ENCODE data around the gene ZSCAN5A. TPM values are rescaled to one million over a fixed set of nuclear protein-coding genes. Genes with fewer than 3 reads are reported as not detected.

ZSCAN5A gene
- polyA plus RNA-seq, 1 of the 3 experiments (the other 2 are of a cell fraction), result 6.8 TPM

DNA sequence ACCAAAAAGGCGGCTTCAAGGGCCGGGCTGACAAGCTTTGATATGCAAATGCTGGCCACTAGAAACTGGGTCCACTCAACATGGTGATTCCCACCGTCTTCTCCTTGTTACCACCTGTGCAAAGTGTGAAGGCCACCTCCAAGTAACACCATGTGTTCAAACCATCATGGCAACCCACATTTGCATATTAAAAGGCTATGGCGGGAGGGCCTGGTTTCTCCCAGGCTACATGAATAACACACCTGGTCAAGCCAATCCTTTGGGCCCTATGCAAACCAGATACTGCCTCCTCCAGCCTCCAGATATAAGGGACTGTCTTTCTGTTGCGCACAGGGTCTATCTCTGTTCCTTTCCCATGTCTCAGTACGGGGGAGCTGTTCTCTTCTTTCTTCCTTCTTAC lies 36.6 kb upstream of the ZSCAN5A start (continued):
- TF ChIP-seq FOSL2 (IDR thresholded peaks at IDR 0.05; ENCODE audit: borderline replicate concordance, low read depth), result no peak

DNA sequence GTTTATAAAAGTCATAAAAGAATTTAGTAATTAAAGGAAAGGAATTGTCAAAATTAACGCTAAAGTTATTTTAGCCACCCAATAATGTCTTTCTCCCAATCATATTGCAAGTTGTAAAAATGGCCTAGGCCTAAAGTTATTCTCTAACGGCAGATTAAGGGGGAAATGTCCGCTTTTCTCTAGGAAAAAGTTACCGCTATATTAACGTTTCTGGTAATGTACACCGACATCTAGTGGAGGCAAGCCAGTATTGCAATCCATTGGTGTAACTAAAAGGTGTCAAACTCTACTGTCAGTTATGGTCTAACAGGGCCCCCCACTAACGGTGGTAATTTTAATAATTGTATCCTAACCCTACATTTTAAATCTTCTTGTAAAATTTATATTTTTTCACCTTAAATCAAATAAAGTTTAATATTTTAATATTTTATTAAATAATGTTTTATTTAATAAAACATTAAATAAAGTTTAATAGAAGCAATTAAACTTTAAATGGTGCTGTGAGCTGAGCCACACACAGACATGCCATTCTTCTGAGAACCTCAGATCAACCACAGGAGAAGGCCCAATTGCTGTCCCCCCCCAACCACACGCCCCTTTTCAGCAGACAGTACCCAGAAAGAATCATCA lies 35.9 kb upstream of the ZSCAN5A start:
- Histone ChIP-seq H3K9me3 (no peaks in the 10 kb centered on the region), H4K20me1 (ENCODE audit: insufficient read depth) (no peaks in the 10 kb centered on the region), H3K4me2 (no peak overlapping the region), H3K9me2 (no peaks in the 10 kb centered on the region), H3K4me3 (ENCODE audit: low read depth in 2 of 2, low read length in 1 of 2) (no peak overlapping the region), H3K79me2 (ENCODE audit: insufficient read depth) (no peaks in the 10 kb centered on the region), H3K27me3 (ENCODE audit: insufficient read depth) (no peaks in the 10 kb centered on the region), H2AFZ (ENCODE audit: low read depth) (peak overlapping the region; percentile 52; the same call in 1 of the 2 replicates), H3K36me3 (replicated peaks in 1 of 2; ENCODE audit: control insufficient read depth in 1 of 2, insufficient read depth in 2 of 2, low read length in 1 of 2) (no peaks in the 10 kb centered on the region), H3K9ac (no peak overlapping the region), H3F3A (replicated peaks; ENCODE audit: insufficient read depth) (no peaks in the 10 kb centered on the region), H3K4me1 (ENCODE audit: control insufficient read depth in 1 of 2, insufficient read depth in 2 of 2, low read depth in 1 of 2, low read length in 1 of 2) (no peaks in the 10 kb centered on the region), H3K27ac (ENCODE audit: low read depth in 2 of 2, low read length in 1 of 2) (no peak overlapping the region)
- 17% methylated on average over 8 of the region's 8 CpGs for WGBS (ENCODE audit: low lambda C conversion rate)
- POLR2A ChIA-PET, result no interaction called here
- TF ChIP-seq RAD21 (IDR thresholded peaks at IDR 0.05; ENCODE audit: low read length) (peak; percentile 73), USF2 (IDR thresholded peaks at IDR 0.05; ENCODE audit: borderline replicate concordance, low read depth, low read length) (no peak), SMC3 (IDR thresholded peaks at IDR 0.05; ENCODE audit: low read depth, low read length) (peak; percentile 44)
- TF ChIP-seq, protein P1, sequence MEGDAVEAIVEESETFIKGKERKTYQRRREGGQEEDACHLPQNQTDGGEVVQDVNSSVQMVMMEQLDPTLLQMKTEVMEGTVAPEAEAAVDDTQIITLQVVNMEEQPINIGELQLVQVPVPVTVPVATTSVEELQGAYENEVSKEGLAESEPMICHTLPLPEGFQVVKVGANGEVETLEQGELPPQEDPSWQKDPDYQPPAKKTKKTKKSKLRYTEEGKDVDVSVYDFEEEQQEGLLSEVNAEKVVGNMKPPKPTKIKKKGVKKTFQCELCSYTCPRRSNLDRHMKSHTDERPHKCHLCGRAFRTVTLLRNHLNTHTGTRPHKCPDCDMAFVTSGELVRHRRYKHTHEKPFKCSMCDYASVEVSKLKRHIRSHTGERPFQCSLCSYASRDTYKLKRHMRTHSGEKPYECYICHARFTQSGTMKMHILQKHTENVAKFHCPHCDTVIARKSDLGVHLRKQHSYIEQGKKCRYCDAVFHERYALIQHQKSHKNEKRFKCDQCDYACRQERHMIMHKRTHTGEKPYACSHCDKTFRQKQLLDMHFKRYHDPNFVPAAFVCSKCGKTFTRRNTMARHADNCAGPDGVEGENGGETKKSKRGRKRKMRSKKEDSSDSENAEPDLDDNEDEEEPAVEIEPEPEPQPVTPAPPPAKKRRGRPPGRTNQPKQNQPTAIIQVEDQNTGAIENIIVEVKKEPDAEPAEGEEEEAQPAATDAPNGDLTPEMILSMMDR (IDR thresholded peaks at IDR 0.05), result peak; percentile 81
- CTCF ChIA-PET, result interaction anchor here (0.8 to 7.2 kb wide), 9 partner anchors 16 to 748 kb away, joined by 3 to 53 read pairs (median 4); no protein-coding TSS in a partner anchor
- DNase-seq, result peak; percentile 55

GRCh38 chr19:56348289-56348877 lies 33.7 kb upstream of the ZSCAN5A start:
- Histone ChIP-seq H3K79me2 (ENCODE audit: insufficient read depth) (no peaks in the 10 kb centered on the region), H3K4me1 (ENCODE audit: control insufficient read depth in 1 of 2, insufficient read depth in 2 of 2, low read depth in 1 of 2, low read length in 1 of 2) (no peaks in the 10 kb centered on the region), H3F3A (replicated peaks; ENCODE audit: insufficient read depth) (no peaks in the 10 kb centered on the region), H3K9me3 (no peaks in the 10 kb centered on the region), H3K36me3 (replicated peaks in 1 of 2; ENCODE audit: control insufficient read depth in 1 of 2, insufficient read depth in 2 of 2, low read length in 1 of 2) (no peaks in the 10 kb centered on the region), H2AFZ (ENCODE audit: low read depth) (no peak overlapping the region), H3K9me2 (no peaks in the 10 kb centered on the region), H4K20me1 (ENCODE audit: insufficient read depth) (no peaks in the 10 kb centered on the region), H3K27ac (ENCODE audit: low read depth in 2 of 2, low read length in 1 of 2) (no peak overlapping the region), H3K9ac (no peak overlapping the region), H3K4me3 (ENCODE audit: low read depth in 2 of 2, low read length in 1 of 2) (peak overlapping the region in 1 of 2 experiments; percentile 26; a peak in 1 of 4 replicates), H3K27me3 (ENCODE audit: insufficient read depth) (no peaks in the 10 kb centered on the region), H3K4me2 (no peak overlapping the region)
- POLR2A ChIA-PET, result no interaction called here
- DNase-seq, result peak; percentile 24
- CTCF ChIA-PET, result interaction anchor here (0.7 to 7.2 kb wide), 18 partner anchors 12 to 282 kb away, joined by 3 to 53 read pairs (median 4); partner anchors contain the start of gene ZNF582
- TF ChIP-seq RCOR1 (IDR thresholded peaks at IDR 0.05; ENCODE audit: low read length) (no peak), TAF1 (IDR thresholded peaks at IDR 0.05; ENCODE audit: borderline replicate concordance, low read depth, low read length) (no peak), RAD21 (IDR thresholded peaks at IDR 0.05; ENCODE audit: low read length) (no peak), RXRA (IDR thresholded peaks at IDR 0.05; ENCODE audit: borderline replicate concordance, low read depth) (no peak), FOXJ3 (CRISPR knock-in tag; IDR thresholded peaks at IDR 0.05) (no peak)
- TF ChIP-seq, protein P1 (IDR thresholded peaks at IDR 0.05), result peak; percentile 42
- 22% methylated on average over 5 of the region's 5 CpGs for WGBS (ENCODE audit: low lambda C conversion rate)
